ENCODE results near the gene ZFP82.

GRCh38 chr19:36418287-36419001 is at the start of gene ZFP82:
- TF ChIP-seq CTCF (IDR thresholded peaks at IDR 0.05), result no peak
- no peak for TF ChIP-seq POLR2A (IDR thresholded peaks at IDR 0.05)

Measured in testis (tissue), 2 donors.